HG03354 (cell line): ENCODE measurements around the gene CD48.
"Not testable (repeated sequence)": the region's sequence is repeated elsewhere in the genome, so short reads cannot be mapped to it uniquely, and the experiment has no call there.

ENCODE experiments used
- ATAC-seq: cut with Tn5 transposase; IDR thresholded peaks from one replicate; pipeline ENCODE4 v1.9.1; 2021; ENCODE audit warnings: mild to moderate bottlenecking; ENCODE audit not compliant: unreplicated experiment, poor library complexity, severe bottlenecking

CD48 gene

GRCh38 chr1:160742428-160743127 lies 31.0 kb upstream of the CD48 start:
- ATAC-seq = no peak

- no peak for ATAC-seq
Measured at GRCh38 chr1:160741612-160742348, 30.2 kb upstream of the CD48 start.

- no peak for ATAC-seq
Measured at GRCh38 chr1:160741092-160741501, 29.5 kb upstream of the CD48 start.

- no peak for ATAC-seq
Measured at GRCh38 chr1:160740133-160740688, 28.6 kb upstream of the CD48 start.

GRCh38 chr1:160739098-160739511 lies 27.5 kb upstream of the CD48 start, which contains the start of gene SLAMF7:
Gene SLAMF7, plus strand, starts transcription at chr1:160739247. Its CDS starts 55 bp downstream, at chr1:160739302.
- peak; percentile 71 for ATAC-seq

- ATAC-seq = no peak
Measured at GRCh38 chr1:160738271-160738670, 26.6 kb upstream of the CD48 start.

GRCh38 chr1:160734301-160734700 lies 22.7 kb upstream of the CD48 start:
- ATAC-seq = no peak

GRCh38 chr1:160733898-160734297 lies 22.3 kb upstream of the CD48 start:
- ATAC-seq = no peak

- ATAC-seq = no peak
Measured at GRCh38 chr1:160731990-160732389, 20.4 kb upstream of the CD48 start.

- not testable (repeated sequence) for ATAC-seq
Measured at GRCh38 chr1:160731564-160731963, 19.9 kb upstream of the CD48 start.

- ATAC-seq = no peak
Measured at GRCh38 chr1:160727316-160727640, 15.7 kb upstream of the CD48 start.

- ATAC-seq = peak; percentile 67
Measured at GRCh38 chr1:160726498-160727315, 15.1 kb upstream of the CD48 start.

GRCh38 chr1:160726114-160726497 lies 14.5 kb upstream of the CD48 start:
- ATAC-seq = no peak

- no peak for ATAC-seq
Measured at GRCh38 chr1:160724465-160725242, 13.0 kb upstream of the CD48 start.

- ATAC-seq = no peak
Measured at GRCh38 chr1:160723332-160723731, 11.7 kb upstream of the CD48 start.

- ATAC-seq = no peak
Measured at GRCh38 chr1:160722726-160723125, 11.1 kb upstream of the CD48 start.

GRCh38 chr1:160721473-160721872 lies 9.9 kb upstream of the CD48 start:
- no peak for ATAC-seq

- ATAC-seq = no peak
Measured at GRCh38 chr1:160720356-160721085, 8.9 kb upstream of the CD48 start.

GRCh38 chr1:160718210-160718609 lies 6.6 kb upstream of the CD48 start:
- ATAC-seq = no peak
